Neural cell (in vitro differentiated cells): ENCODE measurements around the gene NKX3-2.

Experiments used
- CTCF ChIP-seq: fragments of 450-650 bp; IDR thresholded peaks from 2 replicates; pipeline ENCODE4 v1.5.1; 2014; ENCODE audit warnings: antibody characterized with exemption, mild to moderate bottlenecking, moderate library complexity; ENCODE audit not compliant: poor library complexity, severe bottlenecking
- EZH2 ChIP-seq: fragments of 200-600, 300-800 bp; shearing (Covaris generic), sonication (generic); IDR thresholded peaks from 2 replicates; pipeline ENCODE4 v1.6.1; 2014; ENCODE audit warnings: antibody characterized with exemption, low read length, borderline replicate concordance, mild to moderate bottlenecking; ENCODE audit not compliant: insufficient read depth, poor library complexity, severe bottlenecking
- RAD21 ChIP-seq: fragments of 450-650 bp; conservative IDR thresholded peaks from 2 replicates; pipeline ENCODE4 v1.6.1; 2014; ENCODE audit warnings: antibody characterized with exemption, mild to moderate bottlenecking, moderate library complexity
- REST ChIP-seq: IDR thresholded peaks from 2 replicates; pipeline ENCODE4 v1.6.1; 2012; ENCODE audit warnings: borderline replicate concordance
- TAF1 ChIP-seq: IDR thresholded peaks from 2 replicates; pipeline ENCODE4 v1.6.1; 2012; ENCODE audit warnings: low read depth

DNA sequence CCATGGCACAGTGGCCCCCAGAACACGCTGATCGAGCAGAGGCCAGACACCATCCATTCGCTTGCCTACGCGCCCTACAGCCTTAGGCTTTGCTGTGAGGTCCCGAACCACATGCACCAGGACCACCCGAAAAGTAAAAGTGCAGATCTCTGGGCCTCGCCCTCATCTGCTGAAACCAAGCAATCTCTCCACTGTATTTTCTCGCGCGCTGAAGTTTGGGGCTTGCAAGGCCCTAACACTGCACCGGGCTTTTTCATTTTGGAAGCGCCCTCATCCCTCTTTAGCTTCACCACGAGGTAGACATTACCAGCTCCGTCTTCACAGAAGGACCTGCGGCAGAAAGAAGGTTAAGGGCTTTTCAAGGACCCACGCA is 21.2 kb downstream of the NKX3-2 start:
- TF ChIP-seq REST = no peak
- no peak for TF ChIP-seq CTCF
- TF ChIP-seq TAF1 = no peak
- no peak for TF ChIP-seq RAD21
- no peak for TF ChIP-seq EZH2
